Astrocyte of the spinal cord (primary cell): ENCODE data around the gene SERPINI1.

Source experiments
- DNase-seq: peaks from one replicate; pipeline ENCODE4 v3.0.0; 2011; ENCODE audit warnings: low read depth, low spot score
- H3K4me3 ChIP-seq: 2 replicates; pipeline ENCODE4 v1.5.1; 2011; ENCODE audit warnings: low read depth, mild to moderate bottlenecking, low read length, moderate library complexity
- in situ Hi-C: cut with HindIII; loops from 2 replicates; pipeline ENCODE4 v1.10.0; 2017; ENCODE audit warnings: low sequenced_read_pairs
- TF ChIP-seq, protein P1 (sequence below): IDR thresholded peaks from 2 replicates; pipeline ENCODE4 v1.5.1; 2012; ENCODE audit warnings: low read depth, mild to moderate bottlenecking, low read length, inconsistent platforms

The SERPINI1 gene

DNA sequence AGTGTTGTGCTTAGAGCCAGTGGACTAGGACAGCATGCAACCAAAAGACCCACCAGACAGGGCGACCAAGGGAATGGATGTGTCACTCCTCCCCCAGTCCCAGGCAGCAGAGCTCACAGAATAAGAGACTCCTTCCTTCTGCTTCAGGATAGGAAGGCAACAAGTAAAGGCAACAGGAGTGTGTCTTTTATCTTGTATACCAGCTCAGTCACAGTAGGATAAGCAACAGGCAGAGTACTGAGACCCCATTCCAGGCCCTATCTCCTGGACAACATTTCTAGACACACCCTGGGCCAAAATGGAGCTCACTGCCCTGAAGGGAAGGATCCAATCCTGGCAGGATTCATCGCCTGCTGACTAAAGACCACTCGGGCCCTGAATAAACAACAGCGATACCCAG, 25.8 kb upstream of the SERPINI1 start:
- no peak overlapping the region for H3K4me3 ChIP-seq
- DNase-seq, result no peak
- in situ Hi-C loops, result no loop called here
- TF ChIP-seq, protein P1, sequence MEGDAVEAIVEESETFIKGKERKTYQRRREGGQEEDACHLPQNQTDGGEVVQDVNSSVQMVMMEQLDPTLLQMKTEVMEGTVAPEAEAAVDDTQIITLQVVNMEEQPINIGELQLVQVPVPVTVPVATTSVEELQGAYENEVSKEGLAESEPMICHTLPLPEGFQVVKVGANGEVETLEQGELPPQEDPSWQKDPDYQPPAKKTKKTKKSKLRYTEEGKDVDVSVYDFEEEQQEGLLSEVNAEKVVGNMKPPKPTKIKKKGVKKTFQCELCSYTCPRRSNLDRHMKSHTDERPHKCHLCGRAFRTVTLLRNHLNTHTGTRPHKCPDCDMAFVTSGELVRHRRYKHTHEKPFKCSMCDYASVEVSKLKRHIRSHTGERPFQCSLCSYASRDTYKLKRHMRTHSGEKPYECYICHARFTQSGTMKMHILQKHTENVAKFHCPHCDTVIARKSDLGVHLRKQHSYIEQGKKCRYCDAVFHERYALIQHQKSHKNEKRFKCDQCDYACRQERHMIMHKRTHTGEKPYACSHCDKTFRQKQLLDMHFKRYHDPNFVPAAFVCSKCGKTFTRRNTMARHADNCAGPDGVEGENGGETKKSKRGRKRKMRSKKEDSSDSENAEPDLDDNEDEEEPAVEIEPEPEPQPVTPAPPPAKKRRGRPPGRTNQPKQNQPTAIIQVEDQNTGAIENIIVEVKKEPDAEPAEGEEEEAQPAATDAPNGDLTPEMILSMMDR, result no peak

DNA sequence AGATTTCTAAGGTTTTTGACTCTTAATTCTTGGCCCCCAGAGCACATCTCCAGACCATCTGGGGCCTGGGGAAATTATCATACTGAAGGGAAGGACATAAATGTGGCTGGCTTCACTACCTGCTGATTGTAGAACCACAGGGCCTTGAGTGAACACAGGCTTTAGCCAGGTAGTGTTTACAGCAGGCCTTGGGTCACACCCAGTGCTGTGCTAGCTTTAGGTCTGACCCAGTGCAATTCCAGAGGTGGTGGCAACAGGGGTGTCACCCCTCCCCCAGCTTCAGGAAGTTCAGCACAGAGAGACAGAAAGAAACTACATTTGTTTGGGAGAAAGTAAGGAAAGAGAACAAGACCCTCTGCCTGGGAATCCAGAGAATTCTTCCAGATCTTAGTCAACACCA, 25.0 kb upstream of the SERPINI1 start:
- in situ Hi-C loops, result no loop called here
- DNase-seq, result no peak

DNA sequence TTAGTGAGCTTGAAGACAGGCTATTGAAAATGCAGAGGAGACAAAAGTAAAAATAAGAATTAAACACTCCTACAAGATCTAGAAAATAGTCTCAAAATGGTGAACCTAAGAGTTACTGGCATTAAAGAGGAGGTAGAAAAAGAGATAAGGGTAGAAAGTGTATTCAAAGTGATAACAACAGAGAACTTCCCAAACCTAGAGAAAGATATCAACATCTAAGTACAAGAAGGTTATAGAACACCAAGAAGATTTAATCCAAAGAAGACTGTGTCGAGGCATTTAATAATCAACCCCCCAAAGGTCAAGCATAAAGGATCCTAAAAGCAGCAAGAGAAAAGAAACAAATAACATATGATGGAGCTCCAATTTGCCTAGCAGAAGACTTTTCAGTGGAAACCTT, 24.1 kb upstream of the SERPINI1 start:
- no peak overlapping the region for H3K4me3 ChIP-seq
- no peak for DNase-seq
- in situ Hi-C loops, result no loop called here
- TF ChIP-seq, protein P1, result no peak

More for the DNA sequence above, 25.0 kb upstream of the SERPINI1 start:
- TF ChIP-seq, protein P1, result no peak
- no peak overlapping the region for H3K4me3 ChIP-seq

DNA sequence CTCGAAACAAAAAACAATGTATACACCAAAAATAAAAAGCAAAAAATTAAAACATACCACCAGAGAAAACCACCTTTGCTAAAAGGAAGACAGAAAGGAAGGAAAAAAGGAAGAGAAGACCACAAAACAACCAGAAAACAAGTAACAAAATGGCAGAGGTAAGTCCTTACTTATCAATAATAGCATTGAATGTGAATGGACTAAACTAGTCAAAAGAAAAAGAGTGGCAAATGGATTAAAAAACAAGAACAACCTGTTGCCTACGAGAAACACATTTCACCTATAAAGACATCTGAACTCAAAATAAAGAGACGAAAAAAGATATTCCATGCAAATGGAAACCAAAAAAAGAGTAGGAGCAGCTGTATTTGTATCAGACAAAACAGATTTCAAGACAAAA, 23.1 kb upstream of the SERPINI1 start:
- TF ChIP-seq, protein P1, result no peak
- in situ Hi-C loops, result no loop called here
- no peak overlapping the region for H3K4me3 ChIP-seq
- no peak for DNase-seq

DNA sequence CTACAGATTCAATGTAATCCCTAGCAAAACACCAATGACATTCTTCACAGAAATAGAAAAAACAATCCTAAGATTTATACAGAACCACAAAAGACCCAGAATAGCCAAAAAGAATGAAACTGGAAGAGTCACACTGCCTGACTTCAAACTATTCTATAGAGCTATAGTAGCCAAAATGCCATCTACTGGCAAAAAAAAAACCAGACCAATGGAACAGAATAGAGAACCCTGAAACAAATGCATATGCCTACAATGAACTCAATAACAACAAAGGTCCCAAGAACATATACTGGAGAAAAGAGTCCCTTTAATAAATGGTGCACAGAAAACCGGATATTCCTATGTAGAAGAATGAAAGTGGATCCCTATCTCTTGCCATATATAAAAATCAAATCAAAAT, 20.6 kb upstream of the SERPINI1 start:
- in situ Hi-C loops, result no loop called here
- TF ChIP-seq, protein P1, result no peak

DNA sequence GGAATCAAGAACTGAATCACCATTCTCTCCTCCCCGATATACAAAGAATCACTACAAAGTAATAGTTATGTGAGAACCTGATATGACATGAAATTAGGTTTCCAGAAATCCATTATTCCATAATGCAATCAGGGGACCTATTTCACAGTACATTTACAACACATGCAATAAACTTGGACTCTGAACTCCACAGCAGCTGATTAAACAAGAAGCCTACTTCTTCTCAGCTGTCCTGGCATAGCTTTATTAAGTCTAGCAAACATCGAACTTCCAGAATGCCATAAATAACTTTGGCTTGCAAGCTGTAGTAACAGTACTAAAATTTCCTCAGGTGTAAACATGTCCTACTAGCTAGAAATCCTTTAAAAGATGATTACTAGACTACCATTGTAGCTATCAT, 18.6 kb upstream of the SERPINI1 start:
- no peak for DNase-seq
- no peak overlapping the region for H3K4me3 ChIP-seq
- in situ Hi-C loops, result no loop called here
- TF ChIP-seq, protein P1, result no peak

More for the DNA sequence above, 20.6 kb upstream of the SERPINI1 start:
- no peak overlapping the region for H3K4me3 ChIP-seq
- no peak for DNase-seq

DNA sequence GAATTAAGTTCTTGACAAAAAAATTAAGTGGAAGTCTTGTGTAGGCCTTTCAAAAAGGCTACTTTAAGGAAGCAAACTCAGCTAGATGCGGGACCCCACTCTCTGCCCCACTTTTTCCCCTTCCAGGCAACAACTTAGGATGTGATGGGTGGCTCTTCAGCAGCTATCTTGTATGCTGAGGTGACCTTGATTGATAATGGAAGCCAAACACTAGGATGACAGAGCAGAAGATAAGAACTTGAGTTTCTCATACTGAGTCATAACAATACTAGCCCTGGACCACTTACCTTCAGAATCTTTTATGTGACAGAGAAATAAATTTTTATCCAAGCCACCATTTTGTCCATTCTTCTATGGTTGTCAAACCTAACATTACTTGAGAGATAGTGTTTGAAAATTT, 16.9 kb upstream of the SERPINI1 start:
- in situ Hi-C loops, result no loop called here
- TF ChIP-seq, protein P1, result no peak
- no peak overlapping the region for H3K4me3 ChIP-seq
- no peak for DNase-seq
